ENCODE measurements around the gene CAP2.

CAP2 gene

GRCh38 chr6:17365961-17366360, 27.4 kb upstream of the CAP2 start:
- TF ChIP-seq TCF4 (CRISPR knock-in tag; IDR thresholded peaks at IDR 0.05; ENCODE audit: borderline replicate concordance) (no peak), ZFP3 (CRISPR knock-in tag; IDR thresholded peaks at IDR 0.05) (no peak), POU6F1 (CRISPR knock-in tag; IDR thresholded peaks at IDR 0.05; ENCODE audit: borderline replicate concordance, low read depth) (no peak), BACH2 (CRISPR knock-in tag; IDR thresholded peaks at IDR 0.05; ENCODE audit: borderline replicate concordance) (no peak), ZNF8 (CRISPR knock-in tag; IDR thresholded peaks at IDR 0.05) (no peak), GLIS3 (CRISPR knock-in tag; IDR thresholded peaks at IDR 0.05) (no peak)
- ATAC-seq: no peak

GRCh38 chr6:17367868-17368267, 25.5 kb upstream of the CAP2 start:
- TF ChIP-seq ZFP3 (CRISPR knock-in tag; IDR thresholded peaks at IDR 0.05) (no peak), RARB (CRISPR knock-in tag; IDR thresholded peaks at IDR 0.05) (no peak), ISL1 (CRISPR knock-in tag; IDR thresholded peaks at IDR 0.05) (no peak), PPARA (CRISPR knock-in tag; IDR thresholded peaks at IDR 0.05; ENCODE audit: borderline replicate concordance) (no peak)
- ATAC-seq: no peak

GRCh38 chr6:17381424-17382147, 11.8 kb upstream of the CAP2 start:
- ATAC-seq: peak; percentile 28; the same call in 2 of the 3 replicates
- TF ChIP-seq ESRRG (CRISPR knock-in tag; IDR thresholded peaks at IDR 0.05): no peak
- no peak for TF ChIP-seq TCF4 (CRISPR knock-in tag; IDR thresholded peaks at IDR 0.05; ENCODE audit: borderline replicate concordance)
- TF ChIP-seq ZNF70 (CRISPR knock-in tag; IDR thresholded peaks at IDR 0.05): no peak
- no peak for TF ChIP-seq SNAI2 (CRISPR knock-in tag; IDR thresholded peaks at IDR 0.05)
- TF ChIP-seq OSR1 (CRISPR knock-in tag; IDR thresholded peaks at IDR 0.05): no peak
- TF ChIP-seq RARB (CRISPR knock-in tag; IDR thresholded peaks at IDR 0.05): no peak
- no peak for TF ChIP-seq BACH2 (CRISPR knock-in tag; IDR thresholded peaks at IDR 0.05; ENCODE audit: borderline replicate concordance)
- TF ChIP-seq POU6F1 (CRISPR knock-in tag; IDR thresholded peaks at IDR 0.05; ENCODE audit: borderline replicate concordance, low read depth): no peak
- TF ChIP-seq ZNF8 (CRISPR knock-in tag; IDR thresholded peaks at IDR 0.05): no peak
- no peak for TF ChIP-seq ZC3H10 (CRISPR knock-in tag; IDR thresholded peaks at IDR 0.05)
- TF ChIP-seq TSHZ2 (CRISPR knock-in tag; IDR thresholded peaks at IDR 0.05): no peak
- no peak for TF ChIP-seq ZFP30 (CRISPR knock-in tag; IDR thresholded peaks at IDR 0.05)

- TF ChIP-seq BACH2 (CRISPR knock-in tag; IDR thresholded peaks at IDR 0.05; ENCODE audit: borderline replicate concordance) (no peak), TCF4 (CRISPR knock-in tag; IDR thresholded peaks at IDR 0.05; ENCODE audit: borderline replicate concordance) (no peak)
- no peak for ATAC-seq
Measured at GRCh38 chr6:17385660-17386059, 7.7 kb upstream of the CAP2 start.

GRCh38 chr6:17388365-17388764, 5.0 kb upstream of the CAP2 start:
- no peak for ATAC-seq
- TF ChIP-seq BACH2 (CRISPR knock-in tag; IDR thresholded peaks at IDR 0.05; ENCODE audit: borderline replicate concordance): no peak
- no peak for TF ChIP-seq ESRRG (CRISPR knock-in tag; IDR thresholded peaks at IDR 0.05)
- no peak for TF ChIP-seq TOX (CRISPR knock-in tag; IDR thresholded peaks at IDR 0.05; ENCODE audit: borderline replicate concordance)
- no peak for TF ChIP-seq SNAI2 (CRISPR knock-in tag; IDR thresholded peaks at IDR 0.05)
- TF ChIP-seq GLIS3 (CRISPR knock-in tag; IDR thresholded peaks at IDR 0.05): no peak
- no peak for TF ChIP-seq ZNF8 (CRISPR knock-in tag; IDR thresholded peaks at IDR 0.05)
- no peak for TF ChIP-seq ZNF70 (CRISPR knock-in tag; IDR thresholded peaks at IDR 0.05)
- TF ChIP-seq PATZ1 (CRISPR knock-in tag; IDR thresholded peaks at IDR 0.05; ENCODE audit: borderline replicate concordance): no peak
- no peak for TF ChIP-seq RARB (CRISPR knock-in tag; IDR thresholded peaks at IDR 0.05)
- no peak for TF ChIP-seq ARNTL (CRISPR knock-in tag; IDR thresholded peaks at IDR 0.05; ENCODE audit: borderline replicate concordance, low read depth)
- TF ChIP-seq ISL1 (CRISPR knock-in tag; IDR thresholded peaks at IDR 0.05): no peak
- TF ChIP-seq CSDC2 (CRISPR knock-in tag; IDR thresholded peaks at IDR 0.05): no peak
- no peak for TF ChIP-seq CSRNP3 (CRISPR knock-in tag; IDR thresholded peaks at IDR 0.05)
- no peak for TF ChIP-seq PPARA (CRISPR knock-in tag; IDR thresholded peaks at IDR 0.05; ENCODE audit: borderline replicate concordance)
- TF ChIP-seq TCF4 (CRISPR knock-in tag; IDR thresholded peaks at IDR 0.05; ENCODE audit: borderline replicate concordance): no peak
- TF ChIP-seq ZC3H10 (CRISPR knock-in tag; IDR thresholded peaks at IDR 0.05): no peak
